NOMO-1 (cell line): ENCODE data around the gene CAMTA1.
"Not testable (repeated sequence)": the region's sequence is repeated elsewhere in the genome, so short reads cannot be mapped to it uniquely, and the experiment has no call there.

Experiments used
- DNase-seq, 2 experiments: peaks; one replicate each; lab custom pipeline; 2025; ENCODE audit not compliant: unreplicated experiment in 2 of 2; lab: John Stamatoyannopoulos, UW

CAMTA1 gene

GRCh38 chr1:7319196-7319595 lies 533.9 kb downstream of the CAMTA1 start:
- DNase-seq = no peak

GRCh38 chr1:7320661-7321060 lies 535.4 kb downstream of the CAMTA1 start:
- DNase-seq = no peak

- DNase-seq = no peak
These were observed 537.1 kb downstream of the CAMTA1 start for GRCh38 chr1:7322283-7322785.

- DNase-seq = no peak
These were observed 537.7 kb downstream of the CAMTA1 start for GRCh38 chr1:7322912-7323311.

- DNase-seq = no peak
These were observed 540.0 kb downstream of the CAMTA1 start for GRCh38 chr1:7325254-7325653.

GRCh38 chr1:7326366-7326765 lies 541.1 kb downstream of the CAMTA1 start:
- no peak for DNase-seq

GRCh38 chr1:7327849-7328248 lies 542.6 kb downstream of the CAMTA1 start:
- no peak for DNase-seq

- no peak for DNase-seq
These were observed 544.8 kb downstream of the CAMTA1 start for GRCh38 chr1:7329868-7330615.

- not testable (repeated sequence) for DNase-seq
These were observed 545.5 kb downstream of the CAMTA1 start for GRCh38 chr1:7330726-7331125.

GRCh38 chr1:7331926-7332535 lies 546.8 kb downstream of the CAMTA1 start:
- no peak for DNase-seq

- DNase-seq = no peak
These were observed 547.8 kb downstream of the CAMTA1 start for GRCh38 chr1:7333094-7333493.

GRCh38 chr1:7333620-7334019 lies 548.4 kb downstream of the CAMTA1 start:
- DNase-seq = no peak

GRCh38 chr1:7334475-7335035 lies 549.3 kb downstream of the CAMTA1 start:
- DNase-seq = no peak

GRCh38 chr1:7335224-7335879 lies 550.1 kb downstream of the CAMTA1 start:
- DNase-seq = no peak

GRCh38 chr1:7338439-7338838 lies 553.2 kb downstream of the CAMTA1 start:
- no peak for DNase-seq

GRCh38 chr1:7339014-7339413 lies 553.8 kb downstream of the CAMTA1 start:
- DNase-seq = no peak

- DNase-seq = no peak
These were observed 554.7 kb downstream of the CAMTA1 start for GRCh38 chr1:7339953-7340352.

GRCh38 chr1:7341145-7341905 lies 556.1 kb downstream of the CAMTA1 start:
- DNase-seq = no peak

GRCh38 chr1:7343882-7344281 lies 558.6 kb downstream of the CAMTA1 start:
- no peak for DNase-seq

- DNase-seq = no peak
These were observed 559.0 kb downstream of the CAMTA1 start for GRCh38 chr1:7344299-7344698.

- no peak for DNase-seq
These were observed 560.3 kb downstream of the CAMTA1 start for GRCh38 chr1:7345516-7345915.
